ENCODE data around the gene ALAD. TPM values are rescaled to one million over a fixed set of nuclear protein-coding genes. Genes with fewer than 3 reads are reported as not detected.

Gene ALAD
- total RNA-seq, 1 donor from 2014 or later: 32.0 TPM

GRCh38 chr9:113350107-113350661 is 50.9 kb downstream of the ALAD start:
- intact Hi-C loops (cut with micrococcal nuclease): loop anchor here (1.0 to 2.0 kb wide), 3 partner anchors 51 to 167 kb away; partner anchors contain the start of genes ALAD, FKBP15 and SLC31A1

GRCh38 chr9:113349445-113350094 is 51.5 kb downstream of the ALAD start, which contains the start of gene BSPRY:
BSPRY (plus strand) TSS chr9:113349541; CDS start chr9:113349580, 39 bp downstream.
- intact Hi-C loops (cut with micrococcal nuclease): loop anchor here (1.0 to 10.0 kb wide), 5 partner anchors 9 to 1035 kb away; partner anchors contain the start of genes AKNA, ALAD, FKBP15 and SLC31A1

GRCh38 chr9:113349066-113349444 is 52.0 kb downstream of the ALAD start:
- intact Hi-C loops (cut with micrococcal nuclease): loop anchor here (1.0 to 10.0 kb wide), 2 partner anchors 9 to 1036 kb away; partner anchors contain the start of genes AKNA and WDR31

GRCh38 chr9:113348437-113348836 is 52.6 kb downstream of the ALAD start:
- intact Hi-C loops (cut with micrococcal nuclease): loop anchor here (10.0 kb wide), 1 partner anchor 1036 kb away; the partner anchor contains the start of gene AKNA

- intact Hi-C loops (cut with micrococcal nuclease): loop anchor here (10.0 kb wide), 1 partner anchor 1039 kb away; the partner anchor contains the start of gene AKNA
Measured at GRCh38 chr9:113345671-113346070, 55.4 kb downstream of the ALAD start.

GRCh38 chr9:113345190-113345589 is 55.9 kb downstream of the ALAD start:
- intact Hi-C loops (cut with micrococcal nuclease): loop anchor here (10.0 kb wide), 1 partner anchor 1040 kb away; the partner anchor contains the start of gene AKNA

GRCh38 chr9:113343732-113344231 is 57.3 kb downstream of the ALAD start:
- intact Hi-C loops (cut with micrococcal nuclease): loop anchor here (5.0 to 10.0 kb wide), 3 partner anchors 191 to 1041 kb away; partner anchors contain the start of genes AKNA and SLC31A2

- intact Hi-C loops (cut with micrococcal nuclease): loop anchor here (5.0 to 10.0 kb wide), 3 partner anchors 190 to 1043 kb away; partner anchors contain the start of genes AKNA and SLC31A2
Measured at GRCh38 chr9:113341712-113342410, 59.2 kb downstream of the ALAD start.

GRCh38 chr9:113340011-113340699 is 60.9 kb downstream of the ALAD start, which contains the start of gene WDR31:
WDR31 (minus strand) TSS chr9:113340275; CDS start chr9:113332022, 8,253 bp downstream.
- intact Hi-C loops (cut with micrococcal nuclease): loop anchor here (1.0 to 10.0 kb wide), 9 partner anchors 9 to 1045 kb away; partner anchors contain the start of genes AKNA, ALAD, BSPRY and C9orf43

- intact Hi-C loops (cut with micrococcal nuclease): no loop called here
Measured at GRCh38 chr9:113337714-113338113, 63.4 kb downstream of the ALAD start.

Other genes with a start within 250 kb of the ALAD start
- gene FKBP15, start 180.0 kb downstream of the ALAD start, total RNA-seq: 41.0 and 43.7 TPM in 2 replicates
- gene SLC31A1, start 179.7 kb downstream of the ALAD start, total RNA-seq: 9.4 and 9.5 TPM in 2 replicates
- 35.7 and 37.5 TPM in 2 replicates for gene CDC26, start 125.7 kb downstream of the ALAD start, total RNA-seq
- gene PRPF4, start 125.6 kb downstream of the ALAD start, total RNA-seq: 34.8 and 36.4 TPM in 2 replicates
- gene RNF183, start 97.9 kb downstream of the ALAD start, total RNA-seq: 0.34 TPM in 1 of 2 replicates, not detected in the other
- gene WDR31, start 61.0 kb downstream of the ALAD start, total RNA-seq: 1.2 and 2.0 TPM in 2 replicates
- gene BSPRY, start 51.7 kb downstream of the ALAD start, total RNA-seq: 10.9 and 11.4 TPM in 2 replicates
- gene HDHD3, start 24.3 kb downstream of the ALAD start, total RNA-seq: 21.0 and 22.3 TPM in 2 replicates
- 75.7 and 77.1 TPM in 2 replicates for gene POLE3, start 9.4 kb upstream of the ALAD start, total RNA-seq
- gene C9orf43, start 9.5 kb upstream of the ALAD start, total RNA-seq: 0.22 and 0.49 TPM in 2 replicates
- gene RGS3, start 62.4 kb upstream of the ALAD start, total RNA-seq: 31.2 and 35.9 TPM in 2 replicates